Upper lobe of left lung (tissue), 6 donors: ENCODE data around the gene TRAPPC6A. TPM values are rescaled to one million over a fixed set of nuclear protein-coding genes. Genes with fewer than 3 reads are reported as not detected.

Source experiments
- ATAC-seq, 2 donors: fragments of 200-7000 bp; cut with Tn5 transposase; one replicate each; pipeline ENCODE4 v1.9.1; 2022; ENCODE audit warnings: mild to moderate bottlenecking in 2 of 2, moderate library complexity in 2 of 2; ENCODE audit not compliant: low FRiP score in 2 of 2
- DNase-seq, 2 donors: peaks; one replicate each; pipeline ENCODE4 v3.0.0-alpha.2; 2019 to 2020
- H3K27ac ChIP-seq, 4 donors: fragments of 200-600 bp; sonication (generic); one replicate each; pipeline ENCODE4 v1.5.1; 2016 to 2019
- H3K27me3 ChIP-seq, 4 donors: fragments of 200-600 bp; sonication (generic); one replicate each; pipeline ENCODE4 v1.5.1; 2017 to 2019
- H3K36me3 ChIP-seq, 4 donors: fragments of 200-600 bp; sonication (generic); one replicate each; pipeline ENCODE4 v1.5.1; 2016 to 2019
- H3K4me1 ChIP-seq, 4 donors: fragments of 200-600 bp; sonication (generic); one replicate each; pipeline ENCODE4 v1.5.1; 2018 to 2019
- H3K4me3 ChIP-seq, 4 donors: fragments of 200-600 bp; sonication (generic); one replicate each; pipeline ENCODE4 v1.5.1; 2017 to 2019; ENCODE audit warnings: mild to moderate bottlenecking in 2 of 4, moderate library complexity in 1 of 4
- H3K9me3 ChIP-seq, 4 donors: fragments of 200-600 bp; sonication (generic); one replicate each; pipeline ENCODE4 v1.5.1; 2018 to 2019
- CTCF ChIP-seq, 6 experiments: fragments of 450-650 bp in 4 of 6; fragments of 200-600 bp in 2 of 6; sonication (generic) in 2 of 6; IDR thresholded peaks; one replicate each; pipeline ENCODE4 v1.5.1; 2016 to 2019; ENCODE audit warnings: antibody characterized with exemption in 6 of 6
- EP300 ChIP-seq, 4 donors: sonication (generic); formaldehyde crosslinking; IDR thresholded peaks; one replicate each; pipeline ENCODE4 v1.5.1; 2017; ENCODE audit warnings: antibody characterized with exemption in 4 of 4, control low read depth in 2 of 4
- POLR2A ChIP-seq, 4 donors: fragments of 450-650 bp; IDR thresholded peaks; one replicate each; pipeline ENCODE4 v1.5.1; 2016 to 2017; ENCODE audit warnings: antibody characterized with exemption in 4 of 4, mild to moderate bottlenecking in 2 of 4
- POLR2AphosphoS5 ChIP-seq, 2 donors: sonication (generic); formaldehyde crosslinking; IDR thresholded peaks; one replicate each; pipeline ENCODE4 v1.5.1; 2017; ENCODE audit warnings: antibody characterized with exemption in 2 of 2
- WGBS, 2 donors: methylation state at CpG; one replicate each; pipeline ENCODE4 v1.1.5; 2017 to 2018; 5-methylcytosine and 5-hydroxymethylcytosine counted together
- total RNA-seq, 6 donors: library from RNA; depleted of rRNA in 4 of 6; stranded (reverse); fragments of >200 nt in 4 of 6; gene quantifications; one replicate each; pipeline versions ENCODE4 v1.1.0 to v1.2.1, GENCODE V29; 2016 to 2021
- donor health status: DM: no; HTN: no; CAD: no; lungs with moderate emphysema.
- donor health status: DM: no; HTN: yes; CAD: no; lungs with severe emphysema.

Gene TRAPPC6A
- total RNA-seq, 6 donors from 2014 or later: 10.5 to 53.3 (median 23.7) TPM

- no peak overlapping the region for H3K4me3 ChIP-seq
- H3K36me3 ChIP-seq: peaks cover 0 to 5% (median 0%) of the 10 kb centered on the region in 4 donors
- peaks cover 0 to 9% (median 2%) of the 10 kb centered on the region in 4 donors for H3K4me1 ChIP-seq
- no peak overlapping the region for H3K27ac ChIP-seq
- no peak for TF ChIP-seq POLR2A (IDR thresholded peaks at IDR 0.05)
- TF ChIP-seq POLR2AphosphoS5 (IDR thresholded peaks at IDR 0.05): no peak
- TF ChIP-seq EP300 (IDR thresholded peaks at IDR 0.05): no peak
- TF ChIP-seq CTCF (IDR thresholded peaks at IDR 0.05): no peak
- no peaks in the 10 kb centered on the region for H3K9me3 ChIP-seq
- H3K27me3 ChIP-seq: no peaks in the 10 kb centered on the region
- ATAC-seq (no peak), DNase-seq (no peak)
- WGBS, 2 donors: 90 to 92% methylated on average over 5 of the region's 5 CpGs
Measured at GRCh38 chr19:45128806-45129205, 49.2 kb downstream of the TRAPPC6A start.

DNA sequence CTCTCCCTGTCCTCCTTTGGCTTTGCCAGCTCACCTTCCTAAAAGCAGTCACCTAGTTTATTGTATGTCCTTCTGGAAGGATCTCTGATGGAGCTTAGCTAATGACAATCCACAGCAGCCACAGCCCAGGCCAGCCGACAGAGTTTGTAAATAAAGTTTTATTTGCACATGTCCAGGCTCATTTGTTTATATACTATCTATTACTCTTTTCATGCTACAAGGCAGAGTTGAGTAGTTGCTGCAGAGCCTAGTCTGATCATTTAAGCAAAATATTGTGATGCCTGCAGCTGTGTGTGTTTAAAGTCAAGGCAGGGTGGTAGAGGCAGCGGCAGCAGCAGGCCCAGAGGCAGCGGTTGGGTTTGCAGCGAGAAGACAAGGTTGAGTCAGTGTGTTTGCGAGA is 49.9 kb downstream of the TRAPPC6A start:
- 94 to 95% methylated on average over 5 of the region's 5 CpGs for WGBS, 2 donors
- H3K9me3 ChIP-seq: no peaks in the 10 kb centered on the region
- H3K27ac ChIP-seq: no peak overlapping the region
- peaks cover 0 to 11% (median 2%) of the 10 kb centered on the region in 4 donors for H3K4me1 ChIP-seq
- peaks cover 0 to 5% (median 0%) of the 10 kb centered on the region in 4 donors for H3K36me3 ChIP-seq
- no peaks in the 10 kb centered on the region for H3K27me3 ChIP-seq
- ATAC-seq (no peak), DNase-seq (no peak)
- TF ChIP-seq POLR2A (IDR thresholded peaks at IDR 0.05) (no peak), CTCF (IDR thresholded peaks at IDR 0.05) (no peak), EP300 (IDR thresholded peaks at IDR 0.05) (no peak), POLR2AphosphoS5 (IDR thresholded peaks at IDR 0.05) (no peak)
- H3K4me3 ChIP-seq: no peak overlapping the region

DNA sequence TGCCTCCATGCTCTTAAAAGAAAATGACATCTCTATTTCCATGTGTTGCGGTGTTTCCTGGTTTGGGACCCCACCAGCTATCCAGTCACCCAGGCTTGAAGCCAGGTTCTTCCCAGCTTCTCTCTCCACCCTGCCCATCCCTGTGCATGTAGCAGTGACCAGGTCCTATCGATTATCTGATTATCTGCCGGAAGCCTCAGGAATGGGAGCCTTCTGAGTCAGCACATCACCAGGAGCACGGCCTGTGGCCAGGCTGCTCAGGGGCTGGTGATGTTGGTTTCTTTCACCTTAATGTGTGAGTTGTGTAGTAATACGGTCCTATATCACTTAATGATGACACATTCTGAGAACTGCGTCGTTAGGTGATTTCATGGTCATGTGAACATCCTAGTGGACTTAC is 51.4 kb downstream of the TRAPPC6A start:
- peaks cover 0 to 21% (median 2%) of the 10 kb centered on the region in 4 donors for H3K4me1 ChIP-seq
- whole genome bisulfite sequencing, 2 donors: 92 to 95% methylated on average over 3 to 7 of the region's 7 CpGs
- no peaks in the 10 kb centered on the region for H3K27me3 ChIP-seq
- no peaks in the 10 kb centered on the region for H3K9me3 ChIP-seq
- H3K4me3 ChIP-seq: no peak overlapping the region
- H3K27ac ChIP-seq: no peak overlapping the region
- H3K36me3 ChIP-seq: peaks cover 0 to 5% (median 0%) of the 10 kb centered on the region in 4 donors
- DNase-seq: no peak
- no peak for ATAC-seq
- no peak for TF ChIP-seq CTCF (IDR thresholded peaks at IDR 0.05)
- TF ChIP-seq EP300 (IDR thresholded peaks at IDR 0.05): no peak
- TF ChIP-seq POLR2A (IDR thresholded peaks at IDR 0.05): no peak
- no peak for TF ChIP-seq POLR2AphosphoS5 (IDR thresholded peaks at IDR 0.05)

GRCh38 chr19:45125975-45126493 is 52.0 kb downstream of the TRAPPC6A start:
- H3K27ac ChIP-seq: no peak overlapping the region
- DNase-seq (peak in 1 of 2 donors; percentile 73), ATAC-seq (peak; percentile 70 to 76)
- 55 to 96% methylated on average over 5 to 11 of the region's 12 CpGs for WGBS, 2 donors
- H3K4me1 ChIP-seq: peaks cover 0 to 27% (median 2%) of the 10 kb centered on the region in 4 donors
- H3K27me3 ChIP-seq: no peaks in the 10 kb centered on the region
- no peak for TF ChIP-seq POLR2AphosphoS5 (IDR thresholded peaks at IDR 0.05)
- TF ChIP-seq CTCF (IDR thresholded peaks at IDR 0.05): peak; percentile 44 to 81 (median 74)
- H3K36me3 ChIP-seq: peaks cover 0 to 5% (median 0%) of the 10 kb centered on the region in 4 donors
- no peak overlapping the region for H3K4me3 ChIP-seq
- no peaks in the 10 kb centered on the region for H3K9me3 ChIP-seq

DNA sequence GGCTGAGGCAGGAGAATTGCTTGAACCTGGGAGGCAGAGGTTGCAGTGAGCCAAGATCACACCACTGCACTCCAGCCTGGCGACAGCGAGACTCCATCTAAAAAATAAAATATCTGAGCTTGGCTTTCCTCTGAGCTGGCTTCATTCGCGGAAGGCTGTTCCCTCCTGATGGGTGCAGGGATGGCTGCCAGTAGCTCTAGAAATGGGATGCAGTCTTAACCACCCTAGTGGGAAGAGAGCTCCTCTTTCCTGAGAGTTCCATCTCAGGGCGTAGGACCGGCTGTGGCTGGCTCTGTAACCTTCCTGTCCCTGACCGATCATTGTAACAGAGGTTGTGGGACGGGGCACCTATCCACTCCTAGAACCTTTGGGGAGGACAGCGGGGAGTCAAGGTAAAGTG is 52.7 kb downstream of the TRAPPC6A start:
- WGBS, 2 donors: 92 to 95% methylated on average over 7 to 9 of the region's 9 CpGs
- DNase-seq: no peak
- H3K36me3 ChIP-seq: peaks cover 0 to 5% (median 0%) of the 10 kb centered on the region in 4 donors

More for the DNA sequence above, 52.7 kb downstream of the TRAPPC6A start:
- H3K4me3 ChIP-seq: no peak overlapping the region
- H3K4me1 ChIP-seq: peaks cover 0 to 32% (median 2%) of the 10 kb centered on the region in 4 donors
- H3K27me3 ChIP-seq: no peaks in the 10 kb centered on the region
- H3K9me3 ChIP-seq: no peaks in the 10 kb centered on the region
- H3K27ac ChIP-seq: no peak overlapping the region
- no peak for ATAC-seq
- TF ChIP-seq EP300 (IDR thresholded peaks at IDR 0.05) (no peak), POLR2AphosphoS5 (IDR thresholded peaks at IDR 0.05) (no peak)
